ENCODE results near the gene MBD4.
A peak's percentile ranks its signal among the peaks of the same experiment; 100 is the strongest.
"Not testable (repeated sequence)": the region's sequence is repeated elsewhere in the genome, so short reads cannot be mapped to it uniquely, and the experiment has no call there.

MBD4 gene

DNA sequence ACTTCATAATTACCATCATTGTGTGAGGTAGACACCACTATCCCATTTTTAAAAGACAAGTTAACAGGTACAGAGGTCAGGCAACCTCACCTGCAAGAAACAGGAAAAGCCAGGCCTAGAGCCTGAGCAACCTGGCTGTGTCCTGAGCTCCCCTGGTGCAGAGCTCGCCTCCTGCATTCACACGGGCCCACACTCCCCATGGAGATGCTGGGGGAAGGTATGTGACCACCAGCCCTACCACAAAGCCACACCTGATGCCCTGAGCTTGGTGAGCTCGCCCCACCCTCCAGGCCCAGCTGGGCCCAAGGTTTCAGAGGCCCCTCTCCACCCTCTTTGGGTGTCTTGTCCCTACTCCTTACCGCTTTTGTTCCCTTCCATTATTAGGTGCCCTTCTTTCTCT lies 10.1 kb downstream of the MBD4 start:
- DNase-seq (ENCODE audit: low read depth in 2 of 2): no peak

DNA sequence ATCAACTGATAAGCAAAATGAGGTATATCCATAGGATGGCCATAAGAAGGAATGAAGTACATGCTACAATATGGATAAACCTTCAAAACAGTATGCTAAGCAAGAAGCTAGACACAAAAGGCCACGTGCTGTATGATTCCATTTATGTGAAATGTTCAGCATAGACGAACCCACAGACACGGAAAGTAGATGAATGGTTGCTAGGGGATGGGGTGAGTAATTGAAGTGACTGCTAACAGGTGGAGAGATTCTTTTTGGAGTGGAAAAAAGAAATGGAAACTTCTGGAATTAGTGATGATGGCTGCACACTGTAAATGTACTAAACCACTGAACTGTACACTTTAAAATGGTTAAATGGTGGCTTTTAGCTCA lies 10.7 kb downstream of the MBD4 start:
- no peak for DNase-seq (ENCODE audit: low read depth in 2 of 2)

DNA sequence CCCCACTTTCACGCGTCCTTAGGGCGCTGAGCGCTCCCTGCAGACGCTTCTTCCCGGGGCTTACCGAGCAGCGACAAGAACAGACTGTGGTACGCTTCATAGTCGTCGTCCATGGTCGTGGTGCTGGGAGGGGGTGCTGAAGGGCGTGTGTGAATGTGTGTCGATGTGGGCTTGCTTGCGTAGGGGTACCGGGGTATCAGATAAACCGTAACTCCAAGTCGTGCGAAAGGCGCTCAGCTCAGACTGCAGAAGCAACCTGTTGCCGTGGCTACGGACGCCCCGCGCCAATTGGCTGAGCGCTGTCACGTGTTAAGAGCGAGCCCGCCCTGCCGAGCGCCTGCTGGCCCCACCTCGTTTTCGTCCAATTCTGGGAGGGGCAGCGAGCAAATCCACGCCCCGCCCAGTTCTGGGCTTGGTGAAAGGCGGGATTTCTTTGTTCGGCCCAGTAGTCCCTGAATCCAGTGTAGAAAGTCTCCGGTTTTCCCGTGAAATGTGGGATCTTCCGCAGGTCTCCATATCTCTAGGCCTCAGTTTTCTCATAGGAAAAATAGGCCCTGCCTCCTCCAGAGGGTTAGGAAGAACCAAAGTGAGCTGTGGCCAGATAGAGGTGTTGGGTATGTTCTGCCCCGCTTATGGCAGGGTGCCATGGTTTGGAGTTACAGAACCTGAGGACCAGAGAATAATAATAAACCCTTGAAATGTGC lies 11.2 kb downstream of the MBD4 start, which contains the start of gene EFCAB12:
TSS of gene EFCAB12 (minus strand) at position 261 of the 704 bp plus-strand sequence. CDS start at position 113, 148 bp downstream.
- DNase-seq (ENCODE audit: low read depth in 2 of 2): peak; percentile 74 to 76

- no peak for DNase-seq (ENCODE audit: low read depth in 2 of 2)
Measured at GRCh38 chr3:129428007-129428375, 11.8 kb downstream of the MBD4 start.

- DNase-seq (ENCODE audit: low read depth in 2 of 2): no peak
Measured at GRCh38 chr3:129425619-129426018, 14.1 kb downstream of the MBD4 start.

GRCh38 chr3:129425213-129425612 lies 14.5 kb downstream of the MBD4 start:
- no peak for DNase-seq (ENCODE audit: low read depth in 2 of 2)

- DNase-seq (ENCODE audit: low read depth in 2 of 2): no peak
Measured at GRCh38 chr3:129424185-129424841, 15.4 kb downstream of the MBD4 start.

GRCh38 chr3:129422897-129423296 lies 16.9 kb downstream of the MBD4 start:
- DNase-seq (ENCODE audit: low read depth in 2 of 2): no peak

GRCh38 chr3:129421988-129422745 lies 17.6 kb downstream of the MBD4 start:
- DNase-seq (ENCODE audit: low read depth in 2 of 2): no peak

DNA sequence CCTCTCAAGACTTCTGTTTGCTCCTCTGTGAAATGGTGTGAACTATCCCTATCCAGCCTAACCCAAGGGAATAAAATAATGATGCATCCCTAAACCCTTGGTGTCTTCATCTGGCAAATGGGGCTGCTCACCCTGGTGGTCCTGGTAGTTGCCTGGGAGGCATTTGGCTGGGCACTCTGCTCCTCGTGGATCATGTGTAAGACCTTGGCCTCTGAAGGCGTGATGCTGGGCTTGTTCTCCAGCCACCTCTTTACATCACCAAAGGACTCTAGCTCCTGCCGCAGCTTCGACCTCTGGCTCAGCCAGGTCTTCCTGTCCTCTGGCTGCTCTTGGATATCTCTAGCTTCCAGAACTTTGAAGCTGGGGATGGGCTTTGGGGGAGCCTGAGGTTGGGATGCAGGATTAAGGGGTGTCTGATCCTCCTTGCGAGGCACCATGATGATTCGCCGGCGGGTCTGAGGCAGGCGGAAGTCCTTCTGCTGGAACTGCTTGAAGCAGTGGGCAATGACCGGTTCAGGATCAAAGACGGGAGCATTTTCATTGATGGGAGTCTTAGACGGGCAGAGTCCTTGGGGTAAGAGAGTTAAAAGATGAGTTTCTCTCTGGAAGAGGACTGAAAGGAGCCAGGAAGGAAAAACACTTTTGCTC lies 18.4 kb downstream of the MBD4 start:
- DNase-seq (ENCODE audit: low read depth in 2 of 2): no peak

DNA sequence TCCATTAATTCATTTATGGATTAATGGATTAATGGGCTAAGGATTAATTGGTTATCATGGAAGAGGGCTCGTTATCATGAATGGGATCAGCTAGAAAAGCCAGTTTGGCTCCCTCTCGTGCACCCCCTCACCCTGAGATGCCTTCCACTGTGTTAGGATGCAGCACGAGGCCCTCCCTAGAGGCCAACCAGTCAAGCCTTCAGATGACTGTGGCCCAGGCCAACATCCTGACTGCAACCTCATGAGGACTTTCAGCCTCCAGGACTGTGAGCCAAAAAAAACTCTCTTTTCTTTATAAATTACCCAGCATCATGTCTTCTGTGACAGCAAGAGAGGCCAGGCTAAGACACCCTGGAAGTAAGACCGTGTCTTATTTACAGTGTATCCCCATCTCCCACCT lies 20.3 kb downstream of the MBD4 start:
- no peak for DNase-seq (ENCODE audit: low read depth in 2 of 2)

DNA sequence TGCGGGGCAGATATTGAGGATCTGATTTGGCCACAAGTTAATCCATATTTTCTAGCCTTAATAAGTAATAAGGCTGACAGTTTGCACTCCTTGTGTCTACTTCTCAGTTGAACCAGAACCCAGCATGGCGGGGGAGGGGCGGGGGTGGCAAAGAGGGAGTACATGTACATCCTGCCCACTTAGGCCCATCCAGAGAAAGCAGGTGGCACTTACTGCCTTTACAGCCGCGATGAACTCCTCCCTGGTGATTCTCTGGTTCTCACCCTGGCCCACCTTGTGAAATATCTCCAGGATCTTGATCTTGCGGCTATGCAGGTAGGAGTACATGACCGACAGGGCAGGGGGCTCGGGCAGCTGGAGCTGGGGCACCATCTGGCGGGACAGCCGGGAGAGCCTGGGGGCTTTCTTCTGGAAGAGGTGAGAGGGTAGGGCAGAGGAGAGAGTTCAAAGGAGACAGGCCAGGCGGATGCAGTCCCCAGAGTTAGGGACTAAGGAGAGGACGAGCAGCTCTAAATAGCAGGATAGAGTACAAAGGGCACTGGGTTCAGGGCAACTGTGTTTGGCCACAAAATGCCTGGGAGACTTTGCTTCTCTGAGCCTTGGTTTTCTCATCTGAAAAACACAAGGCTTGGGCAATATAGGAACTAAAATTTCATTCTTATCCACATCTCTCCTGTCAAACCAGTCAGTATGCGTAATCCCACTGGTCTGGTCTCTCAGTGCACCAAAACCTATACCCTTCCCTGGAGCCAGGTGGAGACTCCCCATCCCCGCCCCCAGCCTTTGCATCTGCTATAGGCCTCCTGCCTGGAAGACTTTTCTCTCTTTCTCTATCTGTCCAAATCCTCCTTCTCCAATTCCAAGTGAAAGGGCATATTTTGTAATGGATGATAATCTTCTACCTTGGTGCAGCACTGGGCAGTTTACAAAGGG lies 21.4 kb downstream of the MBD4 start:
- no peak for DNase-seq (ENCODE audit: low read depth in 2 of 2)

GRCh38 chr3:129417326-129417725 lies 22.4 kb downstream of the MBD4 start:
- DNase-seq (ENCODE audit: low read depth in 2 of 2): no peak

DNA sequence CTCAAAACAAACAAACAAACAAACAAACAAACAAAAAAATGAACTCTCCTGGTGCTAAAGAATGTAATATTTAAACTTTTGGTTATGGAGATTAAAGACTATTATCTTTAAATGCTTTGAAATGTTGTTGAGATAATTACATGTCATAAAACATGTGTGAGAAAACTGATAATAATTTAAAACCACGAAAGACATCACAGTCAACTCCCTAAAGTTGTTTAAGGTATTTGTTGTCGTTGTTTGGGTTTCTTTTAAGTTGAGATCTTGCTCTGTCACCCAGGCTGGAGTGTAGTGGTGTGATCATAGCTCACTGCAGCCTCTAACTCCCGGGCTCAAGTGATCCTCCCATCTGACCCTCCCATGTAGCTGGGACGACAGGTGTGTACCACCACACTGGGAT lies 23.3 kb downstream of the MBD4 start:
- DNase-seq (ENCODE audit: low read depth in 2 of 2): no peak

DNA sequence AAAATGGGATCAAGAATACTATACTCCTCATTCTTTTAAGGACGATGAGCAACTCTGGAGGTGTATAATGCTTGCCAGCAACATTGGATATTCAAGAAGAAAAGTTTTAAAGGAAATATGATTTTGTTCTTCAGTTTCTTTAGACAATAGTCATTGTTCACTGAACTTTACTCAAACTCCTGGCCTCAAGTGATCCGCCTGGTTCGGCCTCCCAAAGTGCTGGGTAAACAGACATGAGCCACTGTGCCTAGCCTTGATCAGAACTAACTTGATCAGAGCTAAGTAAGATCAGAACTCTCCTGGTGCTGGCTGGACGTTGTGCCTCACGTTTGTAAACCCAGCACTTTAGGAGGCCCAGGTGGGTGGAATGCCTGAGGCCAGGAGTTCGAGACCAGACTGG lies 23.9 kb downstream of the MBD4 start:
- DNase-seq (ENCODE audit: low read depth in 2 of 2): no peak

DNA sequence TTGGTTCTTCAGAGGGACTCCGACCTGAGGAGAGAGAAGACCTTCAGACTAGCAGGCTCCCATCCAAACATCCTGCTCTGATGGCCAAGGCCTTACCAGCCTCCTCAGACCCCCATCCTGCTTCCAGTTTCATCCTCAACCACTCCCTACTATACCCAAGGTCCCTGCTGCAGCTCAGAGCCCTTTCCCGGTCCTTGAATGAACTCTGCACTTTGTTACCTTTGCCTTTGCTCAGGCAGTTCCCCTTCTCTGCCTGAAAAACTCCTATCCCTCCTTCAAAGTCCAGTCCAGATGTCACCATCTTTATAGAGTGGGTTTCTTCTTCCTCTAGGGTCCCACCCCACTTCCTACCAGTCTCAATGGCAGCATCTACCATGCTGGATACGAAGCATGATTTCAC lies 24.4 kb downstream of the MBD4 start:
- DNase-seq (ENCODE audit: low read depth in 2 of 2): no peak

DNA sequence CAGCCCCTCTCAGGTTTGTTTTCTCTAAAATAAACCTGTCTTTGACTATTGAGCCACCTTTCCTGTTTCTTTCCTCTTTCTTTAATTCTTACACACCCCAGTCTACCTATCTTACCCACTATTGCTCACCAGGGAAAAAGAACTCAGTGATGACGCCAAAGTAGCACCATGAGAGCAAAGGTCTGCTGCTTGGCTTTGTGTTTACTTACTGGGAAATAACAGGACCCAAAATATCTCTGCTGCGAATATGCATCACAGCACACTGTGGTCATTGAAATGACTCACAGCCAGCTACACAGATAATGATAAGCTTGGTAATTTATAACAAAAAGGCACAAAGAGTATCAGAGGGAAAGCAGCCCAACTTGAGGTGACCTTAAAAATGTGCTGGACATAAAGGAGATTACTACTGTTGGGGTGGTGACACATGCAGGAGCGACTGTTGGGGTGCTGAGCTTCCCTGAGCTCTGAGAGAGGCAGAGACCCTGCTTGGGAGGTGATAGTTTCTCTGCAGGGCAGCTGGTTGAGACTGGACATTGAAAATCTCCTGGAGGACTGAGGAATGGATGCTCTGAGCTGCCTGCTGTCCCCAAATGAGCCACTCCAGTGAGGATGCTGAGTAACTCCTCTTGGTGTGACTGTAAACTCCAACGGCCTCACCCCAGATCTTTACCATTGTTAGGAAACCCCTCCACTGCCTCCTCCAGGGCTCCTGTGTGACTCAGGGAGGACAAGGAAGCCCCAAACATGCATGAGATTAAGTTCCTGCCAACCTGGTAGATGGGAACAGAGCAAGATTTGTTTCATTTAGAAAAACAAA lies 25.9 kb downstream of the MBD4 start:
- no peak for DNase-seq (ENCODE audit: low read depth in 2 of 2)

DNA sequence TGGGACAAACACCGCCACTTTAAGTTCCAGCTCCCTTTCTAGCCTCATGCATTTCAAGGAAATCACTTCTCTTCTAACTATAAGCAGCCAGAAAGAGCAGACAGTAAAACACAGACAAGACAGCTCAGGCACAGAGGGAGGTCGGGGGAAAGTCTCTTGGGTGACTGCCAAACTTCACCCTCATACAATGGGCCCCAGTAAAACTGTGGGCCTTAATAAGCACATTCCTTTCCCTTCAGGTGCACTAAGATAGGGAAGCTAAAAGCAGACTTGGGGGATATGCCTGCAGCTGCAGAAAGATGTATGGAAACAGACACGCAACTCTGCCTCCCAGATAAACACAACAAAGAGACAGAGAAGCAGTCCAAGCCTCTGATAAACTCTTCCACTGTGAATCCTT lies 26.5 kb downstream of the MBD4 start:
- not testable (repeated sequence) for DNase-seq (ENCODE audit: low read depth in 2 of 2)

GRCh38 chr3:129412542-129413198 lies 27.1 kb downstream of the MBD4 start:
- no peak for DNase-seq (ENCODE audit: low read depth in 2 of 2)

- no peak for DNase-seq (ENCODE audit: low read depth in 2 of 2)
Measured at GRCh38 chr3:129410971-129411370, 28.8 kb downstream of the MBD4 start.
